WI38 (cell line): ENCODE results near the gene POTEM.
"Not testable (repeated sequence)": the region's sequence is repeated elsewhere in the genome, so short reads cannot be mapped to it uniquely, and the experiment has no call there.

Experiments used
- H3K4me3 ChIP-seq: 2 replicates; pipeline ENCODE4 v1.5.1; 2011; ENCODE audit warnings: low read depth, mild to moderate bottlenecking, control low read depth, low read length

Gene POTEM

GRCh38 chr14:19036811-19037382 lies 69.7 kb downstream of the POTEM start:
- H3K4me3 ChIP-seq: not testable (repeated sequence)

DNA sequence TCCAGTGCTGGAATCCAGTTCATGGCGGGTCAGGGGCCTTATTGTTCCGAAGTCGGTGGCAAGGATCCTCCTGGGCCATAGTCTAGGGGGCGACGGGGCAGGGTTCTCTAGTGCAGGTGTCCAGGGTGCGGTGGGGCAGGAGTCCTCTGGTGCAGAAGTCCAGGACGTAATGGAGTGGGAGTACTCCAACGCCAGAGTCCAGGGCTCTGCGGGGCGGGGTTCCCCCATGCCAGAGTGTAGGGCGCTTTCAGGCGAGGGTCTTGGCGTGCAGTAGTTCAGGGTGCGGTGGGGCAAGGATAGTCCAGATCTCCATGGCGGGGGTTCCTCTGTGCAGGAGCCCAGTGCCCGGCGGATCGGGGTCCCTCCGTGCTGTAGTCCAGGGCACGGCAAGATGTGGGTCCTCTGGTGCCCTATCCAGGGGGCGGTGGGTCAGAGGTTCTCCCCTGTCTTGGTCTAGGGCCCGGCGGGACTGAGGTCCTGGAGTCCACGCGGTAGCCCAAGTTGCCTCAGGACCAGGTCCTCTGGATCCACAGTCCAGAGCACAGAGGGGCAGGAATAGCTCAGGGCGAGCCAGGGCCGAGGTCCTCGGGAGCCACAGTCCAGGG lies 70.9 kb downstream of the POTEM start:
- H3K4me3 ChIP-seq: not testable (repeated sequence)

- H3K4me3 ChIP-seq: not testable (repeated sequence)
Observed at GRCh38 chr14:19038785-19039184, 71.6 kb downstream of the POTEM start.

- not testable (repeated sequence) for H3K4me3 ChIP-seq
Observed at GRCh38 chr14:19043384-19043783, 76.2 kb downstream of the POTEM start.
